Left colon (tissue), 2 donors: ENCODE data around the gene GRIA1. TPM values are rescaled to one million over a fixed set of nuclear protein-coding genes. Genes with fewer than 3 reads are reported as not detected.

Experiments used
- ATAC-seq: fragments of 200-7000 bp; cut with Tn5 transposase; one replicate; pipeline ENCODE4 v1.9.1; 2020; ENCODE audit warnings: mild to moderate bottlenecking, moderate library complexity
- DNase-seq, 2 donors: peaks; one replicate each; pipeline ENCODE4 v3.0.0-alpha.2; 2020
- intact Hi-C, 2 donors: fragments of 100-400 bp; cut with DNase I in 1 of 2; cut with micrococcal nuclease in 1 of 2; formaldehyde crosslinking; loops; one replicate each; pipeline versions ENCODE4 v1.11.2 to v1.14.0; 2022; cut with DNase I, micrococcal nuclease
- total RNA-seq, 2 donors: library from RNA; stranded (reverse); fragmentation: NEBNext Ultra II Directional; extraction: Animal tissue kit (Norgen Biotek cat#: 25700); gene quantifications; one replicate each; pipeline ENCODE4 v1.2.1, GENCODE V29; 2021
- donor health status: DM: no; HTN: no; CAD: no.
- donor health status: DM: yes; HTN: yes; CAD: no.

The GRIA1 gene
- total RNA-seq, 2 donors from 2014 or later: 0.20 TPM; not detected in 1

- intact Hi-C loops: no loop called here
- no peak for DNase-seq
- ATAC-seq: no peak
These were observed 256.0 kb downstream of the GRIA1 start for GRCh38 chr5:153746440-153746839.

GRCh38 chr5:153748823-153749222 lies 258.4 kb downstream of the GRIA1 start:
- DNase-seq: no peak
- intact Hi-C loops: no loop called here
- no peak for ATAC-seq

- intact Hi-C loops: no loop called here
- no peak for ATAC-seq
- no peak for DNase-seq
These were observed 259.5 kb downstream of the GRIA1 start for GRCh38 chr5:153749960-153750359.

GRCh38 chr5:153751251-153751650 lies 260.8 kb downstream of the GRIA1 start:
- ATAC-seq (no peak), DNase-seq (no peak)
- intact Hi-C loops: no loop called here

GRCh38 chr5:153752890-153753289 lies 262.4 kb downstream of the GRIA1 start:
- no peak for DNase-seq
- ATAC-seq: no peak
- intact Hi-C loops: no loop called here

GRCh38 chr5:153753645-153754432 lies 263.4 kb downstream of the GRIA1 start:
- ATAC-seq: no peak
- DNase-seq: no peak
- intact Hi-C loops: no loop called here

- ATAC-seq: no peak
- no peak for DNase-seq
- intact Hi-C loops: no loop called here
These were observed 265.5 kb downstream of the GRIA1 start for GRCh38 chr5:153755913-153756500.

- no peak for ATAC-seq
- intact Hi-C loops: no loop called here
- no peak for DNase-seq
These were observed 266.1 kb downstream of the GRIA1 start for GRCh38 chr5:153756540-153756939.

- DNase-seq: no peak
These were observed 275.5 kb downstream of the GRIA1 start for GRCh38 chr5:153765987-153766386.

GRCh38 chr5:153767221-153768188 lies 277.0 kb downstream of the GRIA1 start:
- intact Hi-C loops: no loop called here
- DNase-seq: no peak
- no peak for ATAC-seq

More at GRCh38 chr5:153765987-153766386, 275.5 kb downstream of the GRIA1 start:
- ATAC-seq: no peak
- intact Hi-C loops: no loop called here

- DNase-seq (no peak), ATAC-seq (no peak)
- intact Hi-C loops: no loop called here
These were observed 279.6 kb downstream of the GRIA1 start for GRCh38 chr5:153770066-153770465.

GRCh38 chr5:153774686-153775085 lies 284.2 kb downstream of the GRIA1 start:
- DNase-seq (no peak), ATAC-seq (no peak)
- intact Hi-C loops: no loop called here

GRCh38 chr5:153775923-153776322 lies 285.5 kb downstream of the GRIA1 start:
- DNase-seq (no peak), ATAC-seq (no peak)
- intact Hi-C loops: no loop called here

- intact Hi-C loops: no loop called here
These were observed 287.5 kb downstream of the GRIA1 start for GRCh38 chr5:153777681-153778581.

GRCh38 chr5:153779836-153780235 lies 289.4 kb downstream of the GRIA1 start:
- ATAC-seq (no peak), DNase-seq (no peak)
- intact Hi-C loops: no loop called here

More at GRCh38 chr5:153777681-153778581, 287.5 kb downstream of the GRIA1 start:
- no peak for DNase-seq
- ATAC-seq: no peak

GRCh38 chr5:153780876-153781705 lies 290.6 kb downstream of the GRIA1 start:
- no peak for DNase-seq
- intact Hi-C loops: no loop called here
- ATAC-seq: no peak

- no peak for DNase-seq
- no peak for ATAC-seq
- intact Hi-C loops: no loop called here
These were observed 292.3 kb downstream of the GRIA1 start for GRCh38 chr5:153782589-153783361.
